ENCODE measurements around the gene LANCL2. TPM values are rescaled to one million over a fixed set of nuclear protein-coding genes. Genes with fewer than 3 reads are reported as not detected.

The LANCL2 gene
- total and polyA plus RNA-seq, 4 donors: 6.3 to 14.4 (median 9.9) TPM

GRCh38 chr7:55339033-55340000 lies 25.8 kb upstream of the LANCL2 start:
- Histone ChIP-seq H3K9me3 (ENCODE audit: control insufficient read depth in 4 of 4, insufficient read depth in 3 of 4, low read length in 3 of 4) (peaks cover 0 to 11% (median 0%) of the 10 kb centered on the region in 4 donors), H3K4me1 (ENCODE audit: control insufficient read depth in 5 of 5, insufficient read depth in 5 of 5, low read length in 5 of 5) (no peaks in the 10 kb centered on the region), H3K9ac (ENCODE audit: insufficient read depth in 1 of 2, low read length in 2 of 2) (no peak overlapping the region), H3K36me3 (ENCODE audit: control insufficient read depth in 4 of 4, insufficient read depth in 4 of 4, low read length in 4 of 4) (no peaks in the 10 kb centered on the region), H3K4me3 (no peak overlapping the region), H3K27ac (ENCODE audit: low read depth in 1 of 2, low read length in 1 of 2) (no peak overlapping the region), H3K27me3 (ENCODE audit: control insufficient read depth in 3 of 3, insufficient read depth in 3 of 3, low read length in 2 of 3) (no peaks in the 10 kb centered on the region)
- TF ChIP-seq, protein P1, sequence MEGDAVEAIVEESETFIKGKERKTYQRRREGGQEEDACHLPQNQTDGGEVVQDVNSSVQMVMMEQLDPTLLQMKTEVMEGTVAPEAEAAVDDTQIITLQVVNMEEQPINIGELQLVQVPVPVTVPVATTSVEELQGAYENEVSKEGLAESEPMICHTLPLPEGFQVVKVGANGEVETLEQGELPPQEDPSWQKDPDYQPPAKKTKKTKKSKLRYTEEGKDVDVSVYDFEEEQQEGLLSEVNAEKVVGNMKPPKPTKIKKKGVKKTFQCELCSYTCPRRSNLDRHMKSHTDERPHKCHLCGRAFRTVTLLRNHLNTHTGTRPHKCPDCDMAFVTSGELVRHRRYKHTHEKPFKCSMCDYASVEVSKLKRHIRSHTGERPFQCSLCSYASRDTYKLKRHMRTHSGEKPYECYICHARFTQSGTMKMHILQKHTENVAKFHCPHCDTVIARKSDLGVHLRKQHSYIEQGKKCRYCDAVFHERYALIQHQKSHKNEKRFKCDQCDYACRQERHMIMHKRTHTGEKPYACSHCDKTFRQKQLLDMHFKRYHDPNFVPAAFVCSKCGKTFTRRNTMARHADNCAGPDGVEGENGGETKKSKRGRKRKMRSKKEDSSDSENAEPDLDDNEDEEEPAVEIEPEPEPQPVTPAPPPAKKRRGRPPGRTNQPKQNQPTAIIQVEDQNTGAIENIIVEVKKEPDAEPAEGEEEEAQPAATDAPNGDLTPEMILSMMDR (IDR thresholded peaks at IDR 0.05; ENCODE audit: control extremely low read depth, extremely low read depth): no peak
- ATAC-seq (ENCODE audit: insufficient read depth, low FRiP score) (no peak), DNase-seq (no peak)
- 76 to 86% methylated on average over 8 of the region's 8 CpGs for WGBS, 2 donors

DNA sequence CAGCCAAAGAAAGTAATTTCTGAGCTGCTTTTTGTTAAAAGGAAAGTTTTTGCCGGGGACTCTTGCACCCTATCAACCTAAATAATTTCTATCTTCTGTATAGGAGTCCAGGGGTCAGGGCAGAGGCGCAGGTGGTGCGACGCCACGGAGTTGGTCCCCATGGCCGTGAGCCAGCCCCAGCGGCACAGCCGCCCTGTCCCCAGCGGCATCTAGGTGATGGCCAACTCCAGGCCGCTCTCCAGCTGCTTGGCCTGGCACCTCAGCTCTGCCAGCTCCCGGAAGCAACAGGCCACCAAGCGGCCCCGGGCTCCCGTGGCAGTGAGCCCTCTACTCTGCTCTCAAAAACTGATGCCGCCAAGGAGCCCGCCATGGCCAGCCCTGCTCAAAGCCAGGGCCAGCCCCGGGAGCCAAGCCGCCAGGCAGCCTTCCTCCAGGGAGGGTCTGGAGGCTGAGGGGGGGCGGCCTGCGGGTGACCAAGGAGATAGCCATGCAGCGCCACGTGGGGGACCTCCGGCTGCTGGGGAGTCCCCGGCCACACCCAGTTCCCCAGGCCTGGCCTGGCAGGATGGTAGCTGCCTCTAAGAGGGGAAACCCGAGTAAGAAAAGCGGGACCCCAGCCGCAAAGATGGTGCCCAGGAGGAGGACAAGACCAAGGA lies 22.8 kb upstream of the LANCL2 start:
- Histone ChIP-seq H3K9me3 (ENCODE audit: control insufficient read depth in 4 of 4, insufficient read depth in 3 of 4, low read length in 3 of 4) (peaks cover 0 to 10% (median 0%) of the 10 kb centered on the region in 4 donors), H3K4me1 (ENCODE audit: control insufficient read depth in 5 of 5, insufficient read depth in 5 of 5, low read length in 5 of 5) (no peaks in the 10 kb centered on the region), H3K27me3 (ENCODE audit: control insufficient read depth in 3 of 3, insufficient read depth in 3 of 3, low read length in 2 of 3) (no peaks in the 10 kb centered on the region), H3K36me3 (ENCODE audit: control insufficient read depth in 4 of 4, insufficient read depth in 4 of 4, low read length in 4 of 4) (no peaks in the 10 kb centered on the region), H3K9ac (ENCODE audit: insufficient read depth in 1 of 2, low read length in 2 of 2) (no peak overlapping the region), H3K27ac (ENCODE audit: low read depth in 1 of 2, low read length in 1 of 2) (no peak overlapping the region), H3K4me3 (no peak overlapping the region)
- no peak for DNase-seq
- no peak for ATAC-seq (ENCODE audit: insufficient read depth, low FRiP score)
- TF ChIP-seq, protein P1 (IDR thresholded peaks at IDR 0.05; ENCODE audit: control extremely low read depth, extremely low read depth): no peak
- WGBS, 2 donors: 94 to 96% methylated on average over 27 of the region's 27 CpGs

DNA sequence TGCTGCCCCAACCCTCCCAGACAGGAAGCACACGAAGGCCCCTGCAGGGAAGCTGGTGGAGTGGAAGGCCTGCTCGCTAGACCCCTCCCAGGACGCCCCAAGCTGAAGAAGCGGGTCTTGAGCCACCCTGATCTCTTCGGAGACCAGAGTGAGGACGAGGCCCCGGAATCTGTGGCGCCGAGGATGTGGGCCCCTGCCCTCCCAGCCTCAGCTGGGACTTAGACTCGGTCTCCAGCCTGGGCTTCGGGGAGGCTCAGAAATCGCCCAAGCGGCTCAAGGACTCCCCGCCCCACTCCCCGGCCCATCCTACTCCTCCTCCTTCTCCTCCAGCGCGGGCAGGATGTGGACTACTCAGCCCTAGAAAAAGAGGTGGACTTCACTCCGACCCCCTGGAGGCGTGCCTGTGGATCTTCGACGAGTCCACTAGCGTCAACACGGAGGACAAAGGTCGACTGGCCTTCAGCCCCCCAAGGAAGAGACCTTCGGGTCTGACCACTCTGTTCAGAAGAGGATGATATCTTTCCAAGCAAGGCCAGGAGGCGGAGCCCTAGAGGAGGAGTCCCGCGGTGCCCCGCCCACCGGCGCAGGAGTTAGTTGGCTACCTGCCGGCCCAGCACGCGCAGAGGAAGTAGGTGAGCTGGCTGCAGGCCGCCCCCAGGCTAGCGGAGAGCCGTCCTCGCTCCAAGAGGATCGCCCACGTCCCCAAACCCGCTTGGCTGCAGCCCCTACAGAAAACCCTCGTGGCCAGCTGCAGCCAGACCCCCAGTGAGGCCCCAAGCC lies 21.9 kb upstream of the LANCL2 start:
- ATAC-seq (ENCODE audit: insufficient read depth, low FRiP score): no peak
- no peak for DNase-seq
- no peaks in the 10 kb centered on the region for H3K27me3 ChIP-seq (ENCODE audit: control insufficient read depth in 3 of 3, insufficient read depth in 3 of 3, low read length in 2 of 3)
- WGBS, 2 donors: 88 to 95% methylated on average over 40 to 42 of the region's 42 CpGs
- TF ChIP-seq, protein P1 (IDR thresholded peaks at IDR 0.05; ENCODE audit: control extremely low read depth, extremely low read depth): no peak
- H3K4me3 ChIP-seq: no peak overlapping the region
- H3K4me1 ChIP-seq (ENCODE audit: control insufficient read depth in 5 of 5, insufficient read depth in 5 of 5, low read length in 5 of 5): no peaks in the 10 kb centered on the region
- H3K9ac ChIP-seq (ENCODE audit: insufficient read depth in 1 of 2, low read length in 2 of 2): no peak overlapping the region
- H3K9me3 ChIP-seq (ENCODE audit: control insufficient read depth in 4 of 4, insufficient read depth in 3 of 4, low read length in 3 of 4): peaks cover 0 to 10% (median 0%) of the 10 kb centered on the region in 4 donors
- H3K27ac ChIP-seq (ENCODE audit: low read depth in 1 of 2, low read length in 1 of 2): no peak overlapping the region
- no peaks in the 10 kb centered on the region for H3K36me3 ChIP-seq (ENCODE audit: control insufficient read depth in 4 of 4, insufficient read depth in 4 of 4, low read length in 4 of 4)
